Measurements from ENCODE around the gene HYKK. TPM values are rescaled to one million over a fixed set of nuclear protein-coding genes. Genes with fewer than 3 reads are reported as not detected.
A peak's percentile ranks its signal among the peaks of the same experiment; 100 is the strongest.

HYKK gene
- total and polyA plus RNA-seq, 9 of the 15 experiments (the other 6 are each of a cell fraction or from before 2014, with no cell fraction given), result 1.9 to 6.1 (median 4.3) TPM

- peak overlapping the region; percentile 98 for H2AFZ ChIP-seq (ENCODE audit: low read depth, low read length)
- WGBS (ENCODE audit: insufficient coverage, low coverage, missing lambda C conversion rate), result 2% methylated on average over 13 of the region's 13 CpGs
- H3K9ac ChIP-seq (ENCODE audit: insufficient read depth in 1 of 2, low read depth in 2 of 2, low read length in 2 of 2), result peak overlapping the region; percentile 58 to 92
- no peaks in the 10 kb centered on the region for H3K79me2 ChIP-seq (ENCODE audit: control insufficient read depth, insufficient read depth, low read length)
- no peaks in the 10 kb centered on the region for H4K20me1 ChIP-seq (replicated peaks; ENCODE audit: control insufficient read depth, insufficient read depth, low read length)
- ChIA-PET POLR2A (interaction anchor here (0.9 to 1.6 kb wide), 4 partner anchors 9 to 164 kb away, joined by 3 to 5 read pairs (median 3); partner anchors contain the start of gene PSMA4), CTCF (ENCODE audit: low intra/inter-chr PET ratio) (no interaction called here)
- FAIRE-seq, result no peak
- H3K27ac ChIP-seq (ENCODE audit: extremely low read depth, low read depth, low read length), result no peak overlapping the region; the same call in 2 of the 3 replicates
- peak in 2 of 4 experiments; percentile 33 to 38 for DNase-seq (ENCODE audit: extremely low read depth in 1 of 4, low spot score in 3 of 4)
- TF ChIP-seq ID3 (CRISPR knock-in tag; IDR thresholded peaks at IDR 0.05) (no peak), ID3 (tag; IDR thresholded peaks at IDR 0.05) (0 out of 2 replicates have a peak, but pooled peaks have one; percentile 25), FOXM1 (IDR thresholded peaks at IDR 0.05; ENCODE audit: low read depth) (no peak), FOXM1 (CRISPR knock-in tag; IDR thresholded peaks at IDR 0.05; ENCODE audit: low read depth) (0 out of 2 replicates have a peak, but pooled peaks have one; percentile 35), CHD1 (IDR thresholded peaks at IDR 0.05; ENCODE audit: low read length) (peak; percentile 84), ARID1B (IDR thresholded peaks at IDR 0.05) (0 out of 2 replicates have a peak, but pooled peaks have one; percentile 3), HMGN3 (IDR thresholded peaks at IDR 0.05; ENCODE audit: borderline replicate concordance, extremely low read depth, insufficient read length, low read depth, low read length) (peak; percentile 16), CTBP1 (IDR thresholded peaks at IDR 0.05; ENCODE audit: borderline replicate concordance) (peak; percentile 9; the same call in 1 of the 2 replicates), SAP30 (IDR thresholded peaks at IDR 0.05; ENCODE audit: borderline replicate concordance, insufficient read depth, low read depth, low read length, poor library complexity, severe bottlenecking) (no peak), ETV1 (tag; conservative IDR thresholded peaks at IDR 0.05; ENCODE audit: low read depth) (no peak), GABPB1 (CRISPR knock-in tag; IDR thresholded peaks at IDR 0.05) (peak; percentile 25; the same call in 1 of the 2 replicates)
- H3K36me3 ChIP-seq (ENCODE audit: control insufficient read depth, insufficient read depth, low read length), result no peaks in the 10 kb centered on the region
- intact Hi-C loops (cut with micrococcal nuclease) (loop anchor here (5.0 kb wide), 1 partner anchor 35 kb away; the partner anchor contains the start of gene PSMA4), in situ Hi-C loops (cut with MboI) (no loop called here)
- BruUV-seq (replicated peaks), result no TSS peak
- H3K4me3 ChIP-seq, result peak overlapping the region; percentile 60
- peak; percentile 68 for ATAC-seq
- H3K9me1 ChIP-seq (ENCODE audit: control insufficient read depth, insufficient read depth, low read length), result no peaks in the 10 kb centered on the region
- H3K4me2 ChIP-seq (ENCODE audit: insufficient read depth, low read length), result peak overlapping the region; percentile 92
- H3K4me1 ChIP-seq (replicated peaks in 1 of 2; ENCODE audit: control insufficient read depth in 2 of 2, insufficient read depth in 2 of 2, low read length in 2 of 2), result peaks cover 4 to 10% of the 10 kb centered on the region in 2 experiments; a peak in 4 of 5 replicates
- no peaks in the 10 kb centered on the region for H3K27me3 ChIP-seq (ENCODE audit: control insufficient read depth in 2 of 2, insufficient read depth in 2 of 2, low read length in 2 of 2)
- H3K9me3 ChIP-seq (replicated peaks; ENCODE audit: control insufficient read depth, insufficient read depth, low read depth, low read length), result no peaks in the 10 kb centered on the region
Measured at GRCh38 chr15:78507831-78508160, 419 bp downstream of the HYKK start.
